Skeletal muscle cell (primary cell): ENCODE results near the gene HIRA.
"Not testable (repeated sequence)": the region's sequence is repeated elsewhere in the genome, so short reads cannot be mapped to it uniquely, and the experiment has no call there.

Experiments
- DNase-seq: peaks from one replicate; pipeline ENCODE4 v3.0.0-alpha.2; 2010; ENCODE audit warnings: low read depth
- H3K4me3 ChIP-seq: 2 replicates; pipeline ENCODE4 v1.5.1; 2011; ENCODE audit warnings: low read depth, mild to moderate bottlenecking, control low read depth, low read length, moderate library complexity

The HIRA gene

GRCh38 chr22:19344420-19344819 is 87.1 kb downstream of the HIRA start:
- H3K4me3 ChIP-seq = no peak overlapping the region
- DNase-seq = no peak

- no peak overlapping the region for H3K4me3 ChIP-seq
- no peak for DNase-seq
Observed at GRCh38 chr22:19343470-19343869, 88.1 kb downstream of the HIRA start.

DNA sequence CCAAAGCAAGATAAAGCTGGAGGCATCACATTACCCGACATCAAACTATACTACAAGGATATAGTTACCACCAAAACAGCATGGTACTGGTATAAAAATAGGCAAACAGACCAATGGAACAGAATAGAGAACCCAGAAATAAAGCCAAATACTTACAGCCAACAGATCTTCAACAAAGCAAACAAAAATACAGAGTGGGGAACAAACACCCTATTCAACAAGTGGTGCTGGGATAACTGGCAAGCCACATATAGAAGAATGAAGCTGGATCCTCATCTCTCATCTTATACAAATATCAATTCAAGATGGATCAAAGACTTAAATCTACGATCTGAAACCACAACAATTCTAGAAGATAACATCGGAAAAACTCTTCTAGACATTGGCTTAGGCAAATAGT is 90.0 kb downstream of the HIRA start:
- DNase-seq = no peak
- H3K4me3 ChIP-seq = no peak overlapping the region

DNA sequence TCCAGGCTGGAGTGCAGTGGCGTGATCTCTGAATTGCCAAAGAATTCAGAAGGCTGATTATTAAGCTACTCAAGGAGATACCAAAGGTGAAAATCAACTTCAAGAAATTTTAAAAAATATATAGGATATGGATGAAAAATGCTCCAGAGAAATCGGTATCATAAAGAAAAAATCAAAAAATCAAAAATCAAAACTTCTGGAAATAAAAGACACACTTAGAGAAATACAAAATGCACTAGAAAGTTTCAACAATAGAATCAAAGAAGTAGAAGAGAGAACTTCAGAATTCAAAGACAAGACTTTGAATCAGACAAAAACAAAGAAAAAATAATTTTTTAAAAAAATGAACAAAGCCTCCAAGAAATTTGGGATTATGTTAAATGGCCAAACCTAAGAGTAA is 94.4 kb downstream of the HIRA start:
- H3K4me3 ChIP-seq = no peak overlapping the region
- no peak for DNase-seq

DNA sequence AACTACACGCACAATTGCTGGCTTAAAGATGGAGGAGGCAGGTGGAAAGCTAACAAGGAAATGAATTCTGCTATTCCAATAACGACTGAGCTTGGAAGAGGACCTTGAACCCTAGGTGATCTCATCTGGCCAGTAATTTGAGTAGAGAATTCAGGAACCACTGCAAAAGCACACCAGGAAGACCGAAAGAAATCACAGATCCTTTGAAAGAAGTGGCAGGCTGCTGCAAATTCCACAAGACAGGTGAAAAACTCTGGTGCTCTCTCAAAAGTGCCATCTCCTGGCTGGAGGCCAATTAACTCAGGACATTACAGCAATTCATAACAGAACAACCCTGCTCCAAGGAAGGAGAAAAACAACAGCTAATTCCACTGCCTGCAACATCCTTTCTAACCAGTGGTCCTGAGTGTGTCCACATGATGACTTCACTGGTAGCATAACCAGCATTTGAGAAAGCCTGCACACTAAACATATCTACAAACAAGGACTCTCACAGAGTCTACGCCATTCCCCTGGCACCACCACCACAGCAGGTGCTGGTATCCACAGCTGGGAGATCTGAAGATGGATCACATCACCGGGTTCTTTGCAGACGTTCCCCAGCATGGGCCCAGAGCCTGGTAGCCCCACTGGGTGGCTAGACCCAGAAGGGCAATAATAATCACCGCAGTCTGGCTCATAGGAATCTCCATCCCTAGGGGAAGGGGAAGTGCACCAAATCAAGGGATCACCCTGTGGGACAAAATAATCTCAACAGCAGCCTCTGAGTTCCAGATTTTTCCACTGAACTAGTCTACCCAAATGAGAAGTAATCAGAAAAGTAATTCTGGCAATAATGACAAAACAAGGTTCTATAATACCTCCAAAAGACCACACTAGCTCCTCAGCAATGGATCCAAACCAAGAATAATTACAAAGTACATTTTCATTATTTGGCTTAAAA is 95.1 kb downstream of the HIRA start:
- H3K4me3 ChIP-seq = no peak overlapping the region

GRCh38 chr22:19331975-19332374 is 99.6 kb downstream of the HIRA start:
- DNase-seq = no peak
- no peak overlapping the region for H3K4me3 ChIP-seq

More for the DNA sequence above, 95.1 kb downstream of the HIRA start:
- DNase-seq = no peak

DNA sequence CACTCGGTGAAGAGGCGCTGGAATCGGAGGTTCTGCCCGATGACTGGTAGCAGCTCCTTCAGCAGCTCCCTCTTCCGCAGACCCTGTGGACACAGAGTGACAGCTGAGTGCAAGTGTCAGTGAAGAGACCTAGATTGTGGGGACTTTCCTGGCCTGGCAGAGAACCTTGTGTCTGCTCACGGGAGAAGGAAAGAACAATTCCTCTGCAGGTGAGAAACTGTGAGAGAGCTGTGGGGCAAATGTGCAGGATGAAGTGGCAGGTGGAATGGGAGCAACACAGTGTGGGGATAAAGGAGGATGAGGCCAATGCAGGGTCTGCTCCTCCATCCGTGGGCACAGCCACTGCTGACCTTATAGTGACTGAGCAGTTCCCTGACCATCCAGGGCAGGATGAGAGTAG is 100.1 kb downstream of the HIRA start:
- H3K4me3 ChIP-seq = no peak overlapping the region
- no peak for DNase-seq

GRCh38 chr22:19330865-19331418 is 100.6 kb downstream of the HIRA start:
- H3K4me3 ChIP-seq = no peak overlapping the region
- no peak for DNase-seq

DNA sequence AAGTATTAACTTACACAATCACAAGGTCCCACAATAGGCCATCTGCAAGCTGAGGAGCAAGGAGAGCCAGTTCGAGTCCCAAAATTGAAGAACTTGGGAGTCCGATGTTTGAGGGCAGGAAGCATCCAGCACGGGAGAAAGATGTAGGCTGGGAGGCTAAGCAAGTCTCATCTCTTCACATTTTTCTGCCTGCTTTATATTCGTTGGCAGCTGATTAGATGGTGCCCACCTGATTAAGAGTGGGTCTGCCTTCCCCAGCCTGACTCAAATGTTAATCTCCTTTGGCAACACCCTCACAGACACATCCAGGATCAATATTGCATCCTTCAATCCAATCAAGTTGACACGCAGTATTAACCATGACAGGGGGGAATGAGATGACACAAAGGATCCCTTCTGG is 101.3 kb downstream of the HIRA start:
- H3K4me3 ChIP-seq, DNase-seq: not testable (repeated sequence)

DNA sequence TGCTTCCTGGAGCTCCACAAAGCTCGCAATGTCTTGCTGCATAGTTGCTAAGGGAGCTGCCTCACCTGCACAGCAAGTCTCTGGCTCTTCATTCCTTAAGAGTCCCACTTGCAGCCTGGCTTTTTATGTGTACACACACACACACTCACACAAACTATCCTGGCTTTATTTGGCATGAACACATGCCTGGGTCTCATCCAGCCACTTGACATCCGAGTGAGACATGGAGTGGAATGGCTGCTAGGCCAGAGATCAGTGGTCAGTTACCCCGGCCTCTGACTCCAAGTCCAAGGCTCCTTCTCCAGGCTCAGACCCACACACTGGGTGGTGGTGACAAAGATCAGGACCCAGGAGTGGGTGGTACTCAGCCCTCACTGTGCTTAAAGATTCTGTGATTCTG is 102.1 kb downstream of the HIRA start:
- no peak overlapping the region for H3K4me3 ChIP-seq
- no peak for DNase-seq

GRCh38 chr22:19325296-19325948 is 106.1 kb downstream of the HIRA start:
- peak; percentile 22 for DNase-seq
- H3K4me3 ChIP-seq = no peak overlapping the region

DNA sequence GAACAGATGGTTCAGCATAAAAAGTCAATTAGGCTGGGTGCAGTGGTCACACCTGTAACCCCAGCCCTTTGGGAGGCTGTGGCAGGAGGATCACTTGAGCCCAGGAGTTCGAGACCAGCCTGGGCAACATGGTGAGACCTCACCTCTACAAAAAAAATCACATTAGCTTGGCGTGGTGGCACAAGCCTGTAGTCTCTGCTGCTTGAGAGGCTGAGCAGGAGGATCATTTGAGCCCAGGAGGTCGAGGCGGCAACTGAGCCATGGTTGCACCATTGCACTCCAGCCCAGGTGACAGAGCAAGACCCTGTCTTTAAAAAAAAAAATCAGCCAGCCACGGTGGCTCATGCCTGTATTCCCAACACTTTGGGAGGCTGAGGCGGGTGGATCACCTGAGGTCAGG is 108.1 kb downstream of the HIRA start:
- H3K4me3 ChIP-seq, DNase-seq: not testable (repeated sequence)

GRCh38 chr22:19321757-19322156 is 109.8 kb downstream of the HIRA start:
- no peak overlapping the region for H3K4me3 ChIP-seq
- no peak for DNase-seq

DNA sequence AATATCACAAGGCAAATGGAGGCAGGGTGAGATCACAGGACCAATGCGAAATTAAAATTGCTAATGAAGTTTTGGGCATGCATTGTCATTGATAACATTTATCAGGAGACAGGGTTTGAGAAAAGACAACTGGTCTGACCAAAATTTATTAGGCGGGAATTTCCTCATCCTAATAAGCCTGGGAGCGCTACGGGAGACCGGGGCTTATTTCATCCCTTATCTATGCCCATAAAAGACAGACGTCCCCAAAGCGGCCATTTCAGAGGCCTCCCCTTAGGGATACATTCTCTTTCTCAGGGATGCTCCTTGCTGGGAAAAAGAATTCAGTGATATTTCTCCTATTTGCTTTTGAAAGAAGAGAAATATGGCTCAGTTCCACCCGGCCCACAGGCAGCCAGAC is 111.4 kb downstream of the HIRA start:
- not testable (repeated sequence) for H3K4me3 ChIP-seq, DNase-seq

DNA sequence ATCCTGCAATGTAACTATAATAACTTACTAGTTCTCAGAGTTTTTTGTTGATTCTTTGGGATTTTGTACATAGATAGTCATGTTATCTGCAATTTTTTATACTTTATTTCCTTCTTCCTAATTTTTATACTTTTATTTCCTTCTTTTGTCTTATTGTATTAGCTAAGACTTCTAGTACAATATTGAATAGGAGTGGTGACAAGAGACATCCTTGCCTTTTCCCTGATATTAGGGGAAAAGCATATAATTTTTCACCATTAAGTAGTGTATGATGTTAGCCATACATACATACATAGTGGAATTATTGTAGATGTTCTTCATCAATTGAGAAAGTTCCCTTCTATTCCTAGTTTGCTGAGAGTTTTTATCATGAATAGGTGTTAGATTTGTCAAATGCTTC is 112.3 kb downstream of the HIRA start:
- no peak for DNase-seq
- H3K4me3 ChIP-seq = no peak overlapping the region

GRCh38 chr22:19317865-19318264 is 113.7 kb downstream of the HIRA start:
- no peak overlapping the region for H3K4me3 ChIP-seq
- DNase-seq = no peak

DNA sequence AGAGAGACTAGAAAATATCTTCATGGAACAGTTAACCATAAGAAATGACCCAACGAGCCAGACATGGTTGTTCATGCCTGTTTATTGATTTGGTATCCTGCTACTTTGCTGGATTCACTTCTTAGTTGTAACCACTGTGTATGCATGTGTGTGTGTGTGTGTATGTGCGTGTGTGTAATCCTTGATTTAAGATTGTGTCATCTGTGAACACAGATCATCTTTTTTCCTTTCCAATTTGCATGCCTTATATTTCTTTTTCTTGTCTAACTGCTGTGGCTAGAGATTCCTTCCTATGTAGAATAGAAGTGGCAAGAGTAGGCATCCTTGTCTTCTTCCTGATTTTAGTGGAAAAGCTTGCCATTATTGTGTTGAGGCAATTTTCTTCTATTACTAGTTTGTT is 123.7 kb downstream of the HIRA start:
- DNase-seq = no peak
- no peak overlapping the region for H3K4me3 ChIP-seq

- DNase-seq, H3K4me3 ChIP-seq: not testable (repeated sequence)
Observed at GRCh38 chr22:19306535-19306934, 125.0 kb downstream of the HIRA start.

- H3K4me3 ChIP-seq = no peak overlapping the region
- DNase-seq = no peak
Observed at GRCh38 chr22:19304547-19304946, 127.0 kb downstream of the HIRA start.

DNA sequence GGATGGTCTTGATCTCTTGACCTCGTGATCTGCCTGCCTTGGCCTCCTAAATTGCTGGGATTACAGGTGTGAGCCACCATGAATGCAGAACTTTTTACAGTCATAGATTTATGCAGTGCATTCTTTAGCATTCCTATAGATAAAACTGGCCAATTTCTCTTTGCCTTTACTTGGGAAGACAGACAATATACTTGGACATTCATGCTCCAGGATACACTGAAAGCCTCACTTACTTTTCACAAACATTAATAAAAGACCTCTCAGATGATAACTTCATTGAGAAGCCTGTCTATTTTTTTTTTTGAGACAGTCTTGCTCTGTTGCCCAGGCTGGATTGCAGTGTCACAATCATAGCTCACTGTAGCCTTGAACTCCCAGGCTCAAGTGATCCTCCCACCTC is 127.7 kb downstream of the HIRA start:
- no peak for DNase-seq
- H3K4me3 ChIP-seq = no peak overlapping the region

- no peak overlapping the region for H3K4me3 ChIP-seq
- DNase-seq = no peak
Observed at GRCh38 chr22:19295733-19296132, 135.8 kb downstream of the HIRA start.
